ENCODE measurements around the gene CTIF. TPM values are rescaled to one million over a fixed set of nuclear protein-coding genes. Genes with fewer than 3 reads are reported as not detected.

CTIF gene
- total RNA-seq, 1 donor, result 65.9 TPM

GRCh38 chr18:48752928-48753327, 214.1 kb downstream of the CTIF start:
- DNase-seq (ENCODE audit: insufficient read length, low spot score, missing footprints), result no peak
- Histone ChIP-seq H4K20me1 (ENCODE audit: insufficient read depth, low read length) (no peaks in the 10 kb centered on the region), H3K9me3 (ENCODE audit: low read depth, low read length) (no peaks in the 10 kb centered on the region), H3K79me2 (ENCODE audit: insufficient read depth, low read length) (no peaks in the 10 kb centered on the region), H3K4me1 (ENCODE audit: insufficient read depth, low read length) (peaks cover 40% of the 10 kb centered on the region), H2AFZ (ENCODE audit: low read length) (no peak overlapping the region), H3K4me3 (ENCODE audit: insufficient read depth, low read length) (no peak overlapping the region), H3K27ac (ENCODE audit: low read depth, low read length) (peak overlapping the region; percentile 7), H3K27me3 (ENCODE audit: insufficient read depth, low read length) (no peaks in the 10 kb centered on the region), H3K36me3 (ENCODE audit: insufficient read depth, low read length) (peaks cover under 1% of the 10 kb centered on the region), H3K4me2 (ENCODE audit: insufficient read depth, low read length) (no peak overlapping the region)
- no peak for TF ChIP-seq CTCF (IDR thresholded peaks at IDR 0.05; ENCODE audit: extremely low read depth, low read depth, low read length)

- H2AFZ ChIP-seq (ENCODE audit: low read length), result no peak overlapping the region
- H3K27me3 ChIP-seq (ENCODE audit: insufficient read depth, low read length), result no peaks in the 10 kb centered on the region
- DNase-seq (ENCODE audit: insufficient read length, low spot score, missing footprints), result no peak
- no peak overlapping the region for H3K27ac ChIP-seq (ENCODE audit: low read depth, low read length)
- no peaks in the 10 kb centered on the region for H4K20me1 ChIP-seq (ENCODE audit: insufficient read depth, low read length)
- no peak overlapping the region for H3K4me2 ChIP-seq (ENCODE audit: insufficient read depth, low read length)
- TF ChIP-seq CTCF (IDR thresholded peaks at IDR 0.05; ENCODE audit: extremely low read depth, low read depth, low read length), result no peak
- no peaks in the 10 kb centered on the region for H3K9me3 ChIP-seq (ENCODE audit: low read depth, low read length)
- no peaks in the 10 kb centered on the region for H3K79me2 ChIP-seq (ENCODE audit: insufficient read depth, low read length)
- no peak overlapping the region for H3K4me3 ChIP-seq (ENCODE audit: insufficient read depth, low read length)
- peaks cover 40% of the 10 kb centered on the region for H3K4me1 ChIP-seq (ENCODE audit: insufficient read depth, low read length)
- peaks cover 8% of the 10 kb centered on the region for H3K36me3 ChIP-seq (ENCODE audit: insufficient read depth, low read length)
Measured at GRCh38 chr18:48753691-48754090, 214.9 kb downstream of the CTIF start.

GRCh38 chr18:48754559-48754958, 215.7 kb downstream of the CTIF start:
- Histone ChIP-seq H3K27ac (ENCODE audit: low read depth, low read length) (no peak overlapping the region), H4K20me1 (ENCODE audit: insufficient read depth, low read length) (peaks cover 4% of the 10 kb centered on the region), H3K27me3 (ENCODE audit: insufficient read depth, low read length) (no peaks in the 10 kb centered on the region), H3K79me2 (ENCODE audit: insufficient read depth, low read length) (no peaks in the 10 kb centered on the region), H2AFZ (ENCODE audit: low read length) (no peak overlapping the region), H3K36me3 (ENCODE audit: insufficient read depth, low read length) (peaks cover 17% of the 10 kb centered on the region), H3K9me3 (ENCODE audit: low read depth, low read length) (no peaks in the 10 kb centered on the region), H3K4me1 (ENCODE audit: insufficient read depth, low read length) (peaks cover 38% of the 10 kb centered on the region), H3K4me3 (ENCODE audit: insufficient read depth, low read length) (no peak overlapping the region), H3K4me2 (ENCODE audit: insufficient read depth, low read length) (no peak overlapping the region)
- no peak for TF ChIP-seq CTCF (IDR thresholded peaks at IDR 0.05; ENCODE audit: extremely low read depth, low read depth, low read length)
- DNase-seq (ENCODE audit: insufficient read length, low spot score, missing footprints), result no peak

GRCh38 chr18:48754993-48755473, 216.2 kb downstream of the CTIF start:
- no peaks in the 10 kb centered on the region for H3K9me3 ChIP-seq (ENCODE audit: low read depth, low read length)
- no peak overlapping the region for H2AFZ ChIP-seq (ENCODE audit: low read length)
- H3K27me3 ChIP-seq (ENCODE audit: insufficient read depth, low read length), result no peaks in the 10 kb centered on the region
- H3K36me3 ChIP-seq (ENCODE audit: insufficient read depth, low read length), result peaks cover 17% of the 10 kb centered on the region
- no peak overlapping the region for H3K4me2 ChIP-seq (ENCODE audit: insufficient read depth, low read length)
- peaks cover 4% of the 10 kb centered on the region for H4K20me1 ChIP-seq (ENCODE audit: insufficient read depth, low read length)
- DNase-seq (ENCODE audit: insufficient read length, low spot score, missing footprints), result no peak
- no peaks in the 10 kb centered on the region for H3K79me2 ChIP-seq (ENCODE audit: insufficient read depth, low read length)
- H3K27ac ChIP-seq (ENCODE audit: low read depth, low read length), result no peak overlapping the region
- H3K4me1 ChIP-seq (ENCODE audit: insufficient read depth, low read length), result peaks cover 35% of the 10 kb centered on the region
- no peak for TF ChIP-seq CTCF (IDR thresholded peaks at IDR 0.05; ENCODE audit: extremely low read depth, low read depth, low read length)
- H3K4me3 ChIP-seq (ENCODE audit: insufficient read depth, low read length), result no peak overlapping the region
